HL-60/S4 treated with phorbol 12-myristate 13-acetate at 8.2 ng/mL for 4 days and 3 days (cell line): ENCODE data around the gene LIMK2.
"Not testable (repeated sequence)": the region's sequence is repeated elsewhere in the genome, so short reads cannot be mapped to it uniquely, and the experiment has no call there.

Experiments
- in situ Hi-C: fragments of 300-500 bp; cut with MboI; formaldehyde crosslinking; loops from 2 replicates; pipeline ENCODE4 v1.15.0; 2022; ENCODE audit warnings: low sequenced_read_pairs

Gene LIMK2

DNA sequence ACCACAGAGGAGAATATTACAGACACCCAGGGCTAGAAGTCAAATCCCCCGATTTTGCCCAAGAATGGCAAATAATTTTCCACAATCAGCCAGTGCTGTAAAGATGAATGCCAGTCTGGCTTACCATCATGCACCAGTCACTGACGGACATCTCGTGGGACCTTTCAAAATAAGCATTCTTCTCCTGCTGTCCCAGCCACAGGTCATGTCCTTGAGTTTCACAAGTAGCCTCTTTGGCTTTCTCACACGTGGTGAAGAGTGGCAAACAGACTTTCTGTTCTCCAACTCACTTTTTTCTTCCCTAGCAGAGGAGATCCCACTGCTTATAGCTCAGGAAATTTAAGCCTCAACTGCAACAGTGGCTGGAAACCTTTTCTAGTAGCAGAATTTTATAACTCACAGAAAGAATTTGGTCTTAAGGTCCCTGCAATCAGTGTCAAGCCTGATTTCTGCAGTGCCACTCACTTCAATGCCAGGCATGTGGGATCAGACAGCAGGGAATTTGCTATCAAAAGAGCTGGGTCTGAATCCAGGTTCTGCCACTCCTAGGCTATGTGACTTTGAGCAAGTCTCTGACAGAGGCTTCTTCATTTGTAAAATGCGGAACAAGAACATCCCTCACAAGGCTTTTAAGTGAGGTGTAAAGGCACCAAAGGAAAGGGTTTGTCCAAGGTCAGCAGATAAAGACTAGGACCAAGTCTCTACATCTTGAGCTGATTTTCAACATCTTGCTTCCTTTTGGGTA, 76.6 kb downstream of the LIMK2 start:
- in situ Hi-C loops = no loop called here

DNA sequence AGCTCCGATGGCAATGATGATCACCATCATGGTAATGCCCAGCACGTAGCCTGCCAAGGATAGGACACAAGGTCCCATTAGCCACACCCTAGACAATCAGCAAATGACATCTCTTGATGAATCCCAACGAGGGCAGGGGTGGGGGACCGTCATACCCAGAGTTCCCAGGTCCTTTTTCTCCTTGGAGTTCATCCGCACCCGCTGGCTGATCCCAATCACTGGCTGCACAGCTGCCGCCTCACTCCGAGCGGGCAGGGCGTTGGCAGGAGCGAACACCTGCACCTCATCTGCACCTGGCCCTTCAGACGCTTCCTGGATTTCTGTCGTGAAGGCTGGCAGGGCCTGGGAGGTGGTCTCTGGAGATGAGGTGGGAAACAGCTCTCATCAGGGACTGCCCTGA, 77.2 kb downstream of the LIMK2 start:
- in situ Hi-C loops = no loop called here

- in situ Hi-C loops = no loop called here
Measured at GRCh38 chr22:31290494-31291471, 78.7 kb downstream of the LIMK2 start.

DNA sequence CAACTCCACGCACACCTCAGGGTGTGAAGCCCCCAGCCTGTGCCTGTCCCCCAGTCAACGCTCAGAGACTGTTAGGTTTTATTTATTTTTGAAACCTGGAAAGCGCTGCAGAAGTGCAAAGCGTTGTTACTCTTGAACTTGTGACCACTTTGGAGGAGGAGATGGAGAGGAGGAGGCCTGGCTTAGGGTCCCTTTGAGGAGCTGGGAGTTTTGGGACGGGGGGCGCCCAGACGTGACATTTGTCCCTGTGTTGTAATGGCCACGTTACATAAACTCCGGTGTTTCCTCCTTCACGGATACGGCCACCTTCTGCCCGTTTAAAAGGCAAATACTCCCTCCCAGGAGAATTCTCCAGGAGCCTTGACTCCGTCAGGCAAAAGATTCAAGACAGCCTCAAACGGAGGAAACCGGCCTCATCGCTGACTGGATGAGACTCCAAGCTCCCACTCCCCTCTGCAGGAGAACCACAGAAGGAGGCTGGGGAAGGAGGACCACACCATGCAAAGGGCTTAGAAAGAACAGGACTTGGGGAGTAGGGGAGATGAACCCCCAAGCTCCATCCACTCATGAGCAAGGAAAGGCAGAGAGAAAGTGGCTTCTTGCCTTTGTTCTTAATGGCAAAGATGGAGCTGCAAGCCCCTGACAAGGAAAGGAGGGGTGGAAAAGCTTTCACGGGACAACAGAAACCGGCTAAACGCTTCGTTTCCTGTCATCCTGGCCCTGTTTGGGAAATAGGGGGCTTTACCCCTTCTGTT, 79.6 kb downstream of the LIMK2 start:
- in situ Hi-C loops = no loop called here

DNA sequence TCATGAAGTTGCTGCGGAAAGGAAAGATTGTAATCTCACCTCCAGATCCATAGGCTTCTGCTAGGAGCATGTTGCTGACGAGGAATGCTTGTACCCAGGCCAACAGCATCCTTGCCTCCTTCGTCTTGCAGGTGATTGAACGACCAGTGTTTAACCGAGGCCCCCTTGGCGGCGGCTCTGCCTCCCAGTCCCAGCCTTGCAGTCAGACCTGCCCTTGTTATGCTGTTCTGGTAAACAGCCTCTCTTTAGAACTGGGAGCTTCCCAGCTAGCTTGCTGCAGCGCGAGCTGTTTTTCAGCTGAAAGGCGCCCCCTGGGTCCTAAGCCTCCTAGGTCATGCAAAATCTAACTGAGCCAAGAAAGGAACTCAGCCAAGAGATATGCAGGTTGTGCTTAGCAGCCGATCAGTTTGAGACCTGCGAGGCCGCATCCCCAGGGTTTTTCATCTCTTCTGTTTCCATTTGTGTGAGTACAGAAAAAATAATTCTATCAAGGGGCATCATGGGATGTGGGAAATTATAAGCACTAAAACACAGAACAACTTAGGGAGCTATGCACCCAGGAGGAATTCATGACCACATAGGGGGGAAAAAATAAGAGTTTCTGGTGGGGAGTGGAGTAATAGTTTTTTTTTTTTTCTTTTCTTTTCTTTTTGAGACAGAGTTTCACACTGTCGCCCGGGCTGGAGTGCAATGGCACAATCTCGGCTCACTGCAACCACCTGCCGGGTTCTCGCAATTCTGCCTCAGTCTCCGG, 80.3 kb downstream of the LIMK2 start, which contains the start of gene PIK3IP1:
Gene PIK3IP1 (minus strand): TSS at position 253 of the 754 bp plus-strand sequence. CDS start 144 bp downstream, at position 109.
- in situ Hi-C loops = no loop called here

DNA sequence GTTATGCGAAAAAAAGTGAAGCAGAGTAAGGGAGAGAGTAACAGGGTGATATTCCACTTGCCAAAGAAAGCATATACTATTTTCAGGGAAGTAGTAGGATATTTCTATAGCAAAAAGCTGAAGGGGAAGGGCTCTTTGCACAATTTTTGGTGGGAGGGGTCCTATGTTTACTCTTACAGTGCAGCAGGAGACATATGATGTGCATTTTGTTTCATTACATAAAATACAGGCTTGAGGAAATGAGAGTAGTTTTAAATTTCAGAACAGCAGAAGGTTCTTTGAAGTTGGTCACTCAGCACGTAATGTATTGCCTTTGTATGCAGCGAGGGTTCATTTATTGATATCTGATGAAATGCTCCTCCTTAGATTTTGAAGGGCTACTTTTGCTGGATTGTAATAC, 83.3 kb downstream of the LIMK2 start:
- in situ Hi-C loops = no loop called here

GRCh38 chr22:31295831-31296657, 83.9 kb downstream of the LIMK2 start:
- in situ Hi-C loops = no loop called here

DNA sequence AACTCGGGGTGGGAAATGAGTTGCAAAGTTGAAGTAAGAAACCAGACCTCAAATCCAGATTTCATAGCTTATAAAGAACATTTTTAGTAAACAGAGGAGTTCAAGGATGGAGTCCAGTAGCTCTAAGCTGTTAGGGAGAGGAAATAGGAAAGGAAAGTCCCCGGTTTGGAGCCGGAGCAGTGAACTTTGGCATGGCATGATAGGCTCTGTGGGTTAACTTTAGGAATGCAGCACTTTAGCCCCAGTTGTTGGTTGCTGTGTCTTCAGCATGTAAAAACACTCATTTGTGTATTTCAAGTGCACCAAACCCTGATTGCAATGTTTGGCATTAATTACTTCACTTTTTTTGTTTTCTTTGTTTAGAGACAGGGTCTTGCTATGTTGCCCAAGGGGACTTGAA, 88.8 kb downstream of the LIMK2 start:
- in situ Hi-C loops = no loop called here

DNA sequence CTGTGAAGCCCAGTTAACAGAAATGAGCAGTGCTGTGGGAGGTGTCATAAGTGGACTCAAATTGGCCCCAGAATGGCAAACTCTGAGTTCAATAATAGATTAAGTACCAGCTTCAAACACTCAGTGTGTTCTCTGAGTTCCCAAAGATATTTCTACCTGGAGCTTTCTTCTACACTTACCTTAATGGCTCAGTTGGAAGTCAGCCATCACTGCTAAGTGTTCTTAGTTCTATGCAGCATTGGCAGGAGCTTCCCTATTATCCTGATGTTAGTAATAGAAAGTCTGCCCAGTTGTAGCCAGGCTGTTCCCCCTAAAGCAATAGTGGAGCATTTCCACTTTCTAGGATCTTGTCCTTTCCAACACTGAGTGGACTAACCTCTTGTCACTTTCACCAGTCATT, 89.9 kb downstream of the LIMK2 start:
- in situ Hi-C loops = no loop called here

GRCh38 chr22:31302537-31302936, 90.4 kb downstream of the LIMK2 start:
- in situ Hi-C loops = no loop called here

- in situ Hi-C loops = no loop called here
Measured at GRCh38 chr22:31305194-31305593, 93.1 kb downstream of the LIMK2 start.

- in situ Hi-C loops = no loop called here
Measured at GRCh38 chr22:31308181-31308580, 96.1 kb downstream of the LIMK2 start.

GRCh38 chr22:31313366-31314147, 101.5 kb downstream of the LIMK2 start:
- in situ Hi-C loops = no loop called here

- in situ Hi-C loops = not testable (repeated sequence)
Measured at GRCh38 chr22:31314220-31314619, 102.1 kb downstream of the LIMK2 start.

DNA sequence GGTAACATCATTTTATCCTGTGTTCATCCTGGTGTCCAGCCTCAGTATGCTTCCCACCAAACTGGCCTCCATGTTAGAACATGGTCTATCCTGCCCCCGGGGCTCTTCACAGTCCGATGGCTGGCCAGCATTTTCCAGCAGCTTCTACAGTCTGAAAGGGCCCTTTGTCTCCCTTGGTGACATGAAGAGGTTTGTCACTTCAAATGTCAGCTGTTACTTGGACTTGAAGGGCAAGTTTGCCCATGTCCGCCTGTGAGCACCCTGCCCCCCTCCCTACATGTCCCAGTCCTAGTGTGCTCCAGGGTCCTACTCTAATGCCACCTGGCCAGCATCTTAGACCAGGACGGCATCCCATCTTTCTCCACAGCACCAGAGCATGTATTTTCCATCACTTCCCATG, 109.3 kb downstream of the LIMK2 start:
- in situ Hi-C loops = no loop called here

DNA sequence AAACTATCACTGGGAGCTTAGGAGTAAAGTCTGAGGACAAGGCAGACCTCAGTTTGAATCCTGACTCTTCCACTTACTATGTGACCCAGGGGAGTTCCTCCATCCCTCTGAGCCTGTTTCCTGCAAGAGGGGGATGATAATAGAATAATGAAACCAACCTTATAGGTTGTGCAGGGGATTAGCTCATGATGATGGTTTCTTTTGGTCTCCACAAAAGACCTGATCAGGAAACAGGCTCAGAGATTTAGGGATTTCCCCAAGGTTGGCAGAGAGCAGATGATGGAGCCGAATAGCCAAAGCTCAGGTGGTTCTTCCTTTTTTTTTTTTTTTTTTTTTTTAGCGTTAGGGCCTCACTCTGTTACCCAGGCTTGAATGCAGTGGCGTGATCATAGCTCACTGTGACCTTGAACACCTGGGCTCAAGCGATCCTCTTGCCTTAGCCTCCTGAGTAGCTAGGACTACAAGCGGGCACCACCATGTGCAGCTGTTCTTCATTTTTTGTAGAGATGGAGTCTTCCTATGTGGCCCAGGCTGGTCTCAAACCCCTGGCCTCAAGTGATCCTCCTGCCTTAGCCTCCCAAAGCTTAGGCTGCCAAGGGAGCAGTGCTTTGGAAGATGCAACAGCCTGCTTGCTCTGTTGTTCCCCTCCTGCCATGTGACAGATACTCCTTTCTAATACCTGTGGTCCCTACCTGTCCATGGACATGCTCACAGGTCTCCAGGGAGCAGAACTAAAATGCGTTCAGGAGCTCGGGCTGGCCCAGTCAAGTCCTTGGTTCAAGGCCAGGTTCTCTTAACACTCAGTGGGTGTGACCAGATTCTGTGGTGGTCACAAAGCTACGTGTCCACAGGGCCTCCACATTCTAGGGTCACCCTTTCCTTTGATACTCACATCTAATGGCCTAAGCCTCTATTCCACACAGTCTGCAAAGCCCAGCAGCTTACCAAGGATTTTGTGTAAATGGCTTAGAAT, 111.8 kb downstream of the LIMK2 start:
- in situ Hi-C loops = no loop called here

GRCh38 chr22:31326877-31327276, 114.8 kb downstream of the LIMK2 start:
- in situ Hi-C loops = no loop called here
